Natural killer cell treated with Interleukin-12 subunit alpha and Interleukin-12 subunit beta and Interleukin-15 and Interleukin-18, amount 100 ng/mL, for 72 hours (primary cell): ENCODE data around the gene MRAP. TPM values are rescaled to one million over a fixed set of nuclear protein-coding genes. Genes with fewer than 3 reads are reported as not detected.

ENCODE experiments used
- ATAC-seq, 2 donors: fragments of 150-1000 bp; cut with Tn5 transposase in 1 of 2; sonication (Bioruptor Pico), chemical (Tn5 transposase) in 1 of 2; 2 replicates each; pipeline ENCODE4 v1.10.0; 2021
- DNase-seq: peaks from one replicate; pipeline ENCODE4 v3.0.0; 2022; ENCODE audit warnings: low spot score
- H3K27ac Mint-ChIP-seq, 2 donors: 1 replicate in 1 of 2; 2 replicates in 1 of 2; pipeline ENCODE4 v1.8.0; 2022; ENCODE audit warnings: mixed read lengths in 2 of 2, mild to moderate bottlenecking in 1 of 2, moderate library complexity in 1 of 2
- H3K27me3 Mint-ChIP-seq, 2 donors: 1 replicate in 1 of 2; 2 replicates in 1 of 2; pipeline ENCODE4 v1.8.0; 2022; ENCODE audit warnings: mixed read lengths in 2 of 2
- H3K36me3 Mint-ChIP-seq: one replicate; pipeline ENCODE4 v1.8.0; 2022; ENCODE audit warnings: mixed read lengths
- H3K4me1 Mint-ChIP-seq, 2 donors: 1 replicate in 1 of 2; 2 replicates in 1 of 2; pipeline ENCODE4 v1.8.0; 2022; ENCODE audit warnings: low read depth in 2 of 2, mixed read lengths in 2 of 2, mild to moderate bottlenecking in 1 of 2
- H3K4me3 Mint-ChIP-seq: one replicate; pipeline ENCODE4 v1.8.0; 2022; ENCODE audit warnings: mixed read lengths
- H3K9me3 Mint-ChIP-seq: 2 replicates; pipeline ENCODE4 v1.8.0; 2022; ENCODE audit warnings: mixed read lengths
- total RNA-seq, 2 donors: library from RNA; stranded (reverse); gene quantifications; one replicate each; pipeline ENCODE4 v1.2.3, GENCODE V29; 2022

The MRAP gene
- total RNA-seq, 2 donors from 2014 or later, result not detected

DNA sequence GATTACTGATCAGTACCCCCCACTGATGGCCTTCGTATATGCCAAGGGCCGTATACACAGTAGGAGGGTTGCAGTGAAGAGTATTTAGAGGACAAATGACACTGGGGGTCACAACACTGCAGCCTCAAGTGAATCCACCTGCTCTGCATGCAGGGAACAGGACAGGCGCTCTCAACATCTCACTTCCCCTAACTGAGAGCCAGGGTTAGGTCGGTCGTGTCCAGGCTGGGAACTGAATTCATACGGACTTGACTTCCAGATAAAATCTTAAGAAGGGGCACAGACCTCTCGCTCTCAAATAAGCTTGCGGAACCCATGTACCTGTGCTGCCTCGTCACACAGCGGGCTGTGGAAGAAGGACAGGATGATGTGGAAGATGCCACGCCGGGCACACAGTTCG is 22.8 kb downstream of the MRAP start:
- Mint-ChIP-seq H3K4me1 (peaks cover 0 to 6% of the 10 kb centered on the region in 2 donors), H3K27me3 (no peaks in the 10 kb centered on the region), H3K4me3 (no peak overlapping the region), H3K36me3 (peaks cover 25% of the 10 kb centered on the region), H3K9me3 (no peaks in the 10 kb centered on the region), H3K27ac (no peak overlapping the region)
- DNase-seq (no peak), ATAC-seq (no peak)

- H3K4me1 Mint-ChIP-seq, result peaks cover 0 to 6% of the 10 kb centered on the region in 2 donors
- no peak overlapping the region for H3K27ac Mint-ChIP-seq
- H3K9me3 Mint-ChIP-seq, result no peaks in the 10 kb centered on the region
- no peaks in the 10 kb centered on the region for H3K27me3 Mint-ChIP-seq
- no peak for ATAC-seq
- no peak overlapping the region for H3K4me3 Mint-ChIP-seq
- DNase-seq, result no peak
- peaks cover 29% of the 10 kb centered on the region for H3K36me3 Mint-ChIP-seq
Measured at GRCh38 chr21:32322103-32322502, 23.4 kb downstream of the MRAP start.

- peak in 1 of 2 donors; percentile 5 for ATAC-seq
- no peak for DNase-seq
- H3K4me3 Mint-ChIP-seq, result no peak overlapping the region
- peaks cover 33% of the 10 kb centered on the region for H3K36me3 Mint-ChIP-seq
- H3K9me3 Mint-ChIP-seq, result no peaks in the 10 kb centered on the region
- no peak overlapping the region for H3K27ac Mint-ChIP-seq
- H3K4me1 Mint-ChIP-seq, result peaks cover 0 to 6% of the 10 kb centered on the region in 2 donors
- no peaks in the 10 kb centered on the region for H3K27me3 Mint-ChIP-seq
Measured at GRCh38 chr21:32322676-32323075, 24.0 kb downstream of the MRAP start.

DNA sequence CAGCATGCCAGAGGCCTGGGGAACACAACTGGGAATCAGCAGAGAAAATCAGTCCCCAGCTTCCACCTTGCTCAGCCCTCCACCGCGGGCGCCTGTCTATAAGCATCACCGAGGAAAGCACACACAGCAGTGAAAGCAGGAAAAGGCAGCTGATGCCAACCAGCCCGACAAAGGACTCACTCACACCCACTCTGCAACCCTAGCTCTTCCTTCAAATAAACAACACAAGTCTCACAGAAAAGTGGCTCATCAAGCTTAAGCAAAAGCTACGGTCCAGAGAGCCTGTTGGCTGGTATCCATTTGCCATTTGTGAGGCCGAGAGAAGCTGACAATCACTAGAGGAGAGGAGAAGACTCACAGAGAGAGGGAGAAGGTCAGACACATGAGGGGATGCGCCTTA is 27.1 kb downstream of the MRAP start:
- Mint-ChIP-seq H3K27ac (peak overlapping the region in 1 of 2 donors; percentile 51), H3K4me1 (peaks cover 0 to 6% of the 10 kb centered on the region in 2 donors), H3K9me3 (no peaks in the 10 kb centered on the region), H3K27me3 (no peaks in the 10 kb centered on the region), H3K4me3 (no peak overlapping the region), H3K36me3 (peaks cover 42% of the 10 kb centered on the region)
- no peak for ATAC-seq
- no peak for DNase-seq

- no peaks in the 10 kb centered on the region for H3K27me3 Mint-ChIP-seq
- ATAC-seq (no peak), DNase-seq (no peak)
- no peaks in the 10 kb centered on the region for H3K9me3 Mint-ChIP-seq
- no peak overlapping the region for H3K4me3 Mint-ChIP-seq
- peaks cover 50% of the 10 kb centered on the region for H3K36me3 Mint-ChIP-seq
- peaks cover 0 to 6% of the 10 kb centered on the region in 2 donors for H3K4me1 Mint-ChIP-seq
- no peak overlapping the region for H3K27ac Mint-ChIP-seq
Measured at GRCh38 chr21:32328595-32328994, 29.9 kb downstream of the MRAP start.

DNA sequence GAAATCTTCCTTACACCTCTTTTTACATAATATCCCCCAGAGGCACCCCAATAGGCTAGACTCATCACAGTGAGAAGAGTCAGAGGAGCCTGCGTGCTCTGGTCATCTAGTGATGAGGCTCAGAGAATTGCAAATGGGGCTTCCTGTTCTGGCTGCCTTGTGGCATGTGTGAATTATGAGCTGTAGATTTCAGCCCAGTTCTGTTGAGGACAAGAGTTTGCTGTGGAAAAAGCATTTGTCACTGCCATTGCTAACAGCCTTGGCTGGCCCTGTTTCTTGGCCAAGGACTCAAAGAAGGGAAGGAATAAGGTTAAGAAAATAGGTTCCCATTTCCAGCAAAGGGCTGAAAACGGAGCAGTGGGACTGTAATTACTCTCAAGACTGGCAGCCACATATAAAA is 30.7 kb downstream of the MRAP start:
- no peak overlapping the region for H3K4me3 Mint-ChIP-seq
- no peak overlapping the region for H3K27ac Mint-ChIP-seq
- no peaks in the 10 kb centered on the region for H3K27me3 Mint-ChIP-seq
- DNase-seq, result no peak
- no peak for ATAC-seq
- peaks cover 0 to 6% of the 10 kb centered on the region in 2 donors for H3K4me1 Mint-ChIP-seq
- peaks cover 47% of the 10 kb centered on the region for H3K36me3 Mint-ChIP-seq
- H3K9me3 Mint-ChIP-seq, result no peaks in the 10 kb centered on the region

DNA sequence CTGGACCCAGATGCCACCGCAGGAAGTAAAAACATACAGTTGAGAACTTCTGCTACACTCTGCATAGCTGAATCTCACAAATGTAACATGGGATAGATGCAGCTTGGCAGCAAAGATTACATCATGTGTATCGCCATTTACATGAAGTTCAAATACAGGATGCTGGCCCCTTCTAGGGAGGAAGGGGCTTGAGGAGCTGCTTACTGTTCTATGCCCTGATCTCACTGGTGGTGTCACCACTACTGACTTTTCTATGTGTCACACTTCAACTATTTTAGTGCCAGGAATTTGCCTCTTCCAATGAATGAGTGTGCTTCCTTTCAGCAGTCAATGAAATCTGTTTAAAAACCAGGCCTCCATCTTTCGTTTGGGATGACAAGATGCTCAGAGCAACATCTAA is 31.1 kb downstream of the MRAP start:
- ATAC-seq, result no peak

GRCh38 chr21:32330784-32331311 is 32.2 kb downstream of the MRAP start:
- Mint-ChIP-seq H3K36me3 (peaks cover 43% of the 10 kb centered on the region), H3K27ac (no peak overlapping the region), H3K4me1 (no peaks in the 10 kb centered on the region), H3K9me3 (no peaks in the 10 kb centered on the region), H3K27me3 (no peaks in the 10 kb centered on the region), H3K4me3 (no peak overlapping the region)
- no peak for DNase-seq
- ATAC-seq, result no peak

More for the DNA sequence above, 31.1 kb downstream of the MRAP start:
- peaks cover 45% of the 10 kb centered on the region for H3K36me3 Mint-ChIP-seq
- H3K9me3 Mint-ChIP-seq, result no peaks in the 10 kb centered on the region
- H3K4me3 Mint-ChIP-seq, result no peak overlapping the region
- H3K27me3 Mint-ChIP-seq, result no peaks in the 10 kb centered on the region
- H3K4me1 Mint-ChIP-seq, result peaks cover 0 to 6% of the 10 kb centered on the region in 2 donors
- no peak for DNase-seq
- H3K27ac Mint-ChIP-seq, result no peak overlapping the region

GRCh38 chr21:32331444-32332305 is 33.0 kb downstream of the MRAP start:
- no peak for DNase-seq
- Mint-ChIP-seq H3K27ac (no peak overlapping the region), H3K4me3 (no peak overlapping the region), H3K4me1 (no peaks in the 10 kb centered on the region), H3K27me3 (no peaks in the 10 kb centered on the region), H3K36me3 (peaks cover 40% of the 10 kb centered on the region), H3K9me3 (no peaks in the 10 kb centered on the region)
- ATAC-seq, result no peak

GRCh38 chr21:32332463-32332951 is 33.9 kb downstream of the MRAP start:
- no peaks in the 10 kb centered on the region for H3K4me1 Mint-ChIP-seq
- H3K4me3 Mint-ChIP-seq, result no peak overlapping the region
- no peak for DNase-seq
- no peaks in the 10 kb centered on the region for H3K9me3 Mint-ChIP-seq
- H3K36me3 Mint-ChIP-seq, result peaks cover 36% of the 10 kb centered on the region
- peak overlapping the region in 1 of 2 donors; percentile 30 for H3K27ac Mint-ChIP-seq
- no peaks in the 10 kb centered on the region for H3K27me3 Mint-ChIP-seq
- ATAC-seq, result no peak

DNA sequence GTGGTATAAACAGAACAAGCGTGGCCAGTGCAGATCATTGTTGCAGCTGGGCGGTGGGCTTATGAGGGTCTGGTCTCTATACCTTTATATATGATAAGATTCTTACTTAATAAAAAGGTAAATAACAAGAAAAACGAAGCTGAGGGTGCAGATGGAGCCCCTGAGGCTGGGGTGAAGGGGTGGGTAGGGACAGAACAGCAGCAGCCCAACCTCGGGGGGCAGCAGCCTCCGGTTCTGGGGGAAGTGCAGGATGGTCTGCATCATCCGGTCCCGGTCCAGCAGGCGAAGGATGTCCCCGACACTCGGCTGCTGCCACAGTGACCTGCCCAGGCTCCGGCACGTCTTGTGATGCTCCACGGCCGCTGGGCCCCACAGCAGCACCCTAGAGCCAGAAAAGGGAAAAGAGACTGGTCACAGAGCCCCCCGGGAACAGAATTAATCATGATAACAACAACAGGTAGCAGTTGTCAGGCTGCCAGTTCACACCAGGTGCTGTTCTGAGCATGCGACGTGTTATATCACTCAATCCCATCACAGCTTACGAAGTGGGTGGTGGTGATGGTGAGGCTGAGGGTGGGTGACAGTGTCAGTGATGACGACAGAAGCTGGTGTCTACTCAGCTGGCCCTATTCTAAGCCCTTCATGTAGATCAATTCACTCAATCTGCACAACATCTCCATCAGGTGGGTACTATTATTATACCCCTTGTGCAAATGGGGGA is 35.5 kb downstream of the MRAP start:
- Mint-ChIP-seq H3K27ac (no peak overlapping the region), H3K36me3 (peaks cover 44% of the 10 kb centered on the region), H3K27me3 (no peaks in the 10 kb centered on the region), H3K4me1 (no peaks in the 10 kb centered on the region), H3K4me3 (no peak overlapping the region), H3K9me3 (no peaks in the 10 kb centered on the region)
- DNase-seq, result no peak
- ATAC-seq, result no peak

GRCh38 chr21:32334980-32335531 is 36.4 kb downstream of the MRAP start:
- peaks cover 44% of the 10 kb centered on the region for H3K36me3 Mint-ChIP-seq
- H3K27me3 Mint-ChIP-seq, result no peaks in the 10 kb centered on the region
- no peaks in the 10 kb centered on the region for H3K9me3 Mint-ChIP-seq
- H3K4me3 Mint-ChIP-seq, result no peak overlapping the region
- H3K27ac Mint-ChIP-seq, result no peak overlapping the region
- H3K4me1 Mint-ChIP-seq, result no peaks in the 10 kb centered on the region
- DNase-seq (no peak), ATAC-seq (no peak)

DNA sequence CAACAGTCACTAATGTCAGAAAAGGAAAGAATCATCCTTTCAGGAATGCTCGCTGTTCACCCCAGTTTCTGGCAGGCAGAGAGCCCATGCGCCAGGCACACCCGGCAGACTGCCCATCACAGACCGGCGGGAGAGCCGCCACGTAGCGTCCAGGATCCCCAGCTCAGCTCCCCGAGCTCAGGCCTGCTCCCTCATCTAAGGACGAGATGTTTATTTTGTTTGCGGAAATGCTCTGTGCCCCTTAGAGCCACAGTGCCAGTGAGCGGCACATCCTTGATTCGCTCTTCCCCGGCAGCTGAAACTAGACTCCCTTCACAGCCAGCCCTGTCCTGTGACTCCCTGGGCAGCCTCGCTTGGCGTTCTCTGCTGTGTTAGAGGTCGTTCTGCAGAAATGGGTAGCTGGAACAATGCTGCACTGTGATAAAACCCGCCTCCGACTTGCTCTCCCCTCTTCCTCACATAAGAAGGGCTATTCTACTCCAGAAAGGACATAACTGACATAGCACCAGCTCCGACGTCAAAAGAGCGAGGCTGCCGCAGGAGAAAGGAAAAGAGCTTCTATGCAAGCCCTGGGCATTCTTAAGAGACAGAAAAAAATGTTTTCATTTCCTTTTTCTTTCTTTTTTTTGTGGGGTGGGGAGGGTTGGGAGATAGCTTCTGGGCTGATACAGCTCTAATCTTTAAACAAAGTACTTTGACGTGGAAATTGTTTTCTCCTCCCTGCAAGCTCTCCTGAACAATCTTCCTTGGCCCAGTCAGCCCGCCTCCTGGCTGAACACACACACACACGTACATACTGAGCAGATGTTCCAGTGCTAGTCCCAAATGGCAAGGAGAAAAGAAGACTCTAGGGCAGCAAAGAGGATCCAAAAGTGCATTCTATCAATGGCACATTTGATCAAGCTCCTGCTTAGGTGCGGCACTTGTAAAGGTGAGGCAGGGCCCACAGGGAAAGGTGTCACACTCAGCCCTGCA is 37.2 kb downstream of the MRAP start:
- H3K36me3 Mint-ChIP-seq, result peaks cover 42% of the 10 kb centered on the region
- ATAC-seq, result no peak
- DNase-seq, result no peak
- H3K27ac Mint-ChIP-seq, result no peak overlapping the region
- H3K4me1 Mint-ChIP-seq, result no peaks in the 10 kb centered on the region
- H3K9me3 Mint-ChIP-seq, result no peaks in the 10 kb centered on the region
- no peak overlapping the region for H3K4me3 Mint-ChIP-seq
- H3K27me3 Mint-ChIP-seq, result no peaks in the 10 kb centered on the region
